NCI-H146 (cell line): Measurements from ENCODE around the gene TMEM39B.
"Not testable (repeated sequence)": the region's sequence is repeated elsewhere in the genome, so short reads cannot be mapped to it uniquely, and the experiment has no call there.

ENCODE experiments used
- DNase-seq: peaks from one replicate; lab custom pipeline; 2025; lab: John Stamatoyannopoulos, UW

TMEM39B gene

DNA sequence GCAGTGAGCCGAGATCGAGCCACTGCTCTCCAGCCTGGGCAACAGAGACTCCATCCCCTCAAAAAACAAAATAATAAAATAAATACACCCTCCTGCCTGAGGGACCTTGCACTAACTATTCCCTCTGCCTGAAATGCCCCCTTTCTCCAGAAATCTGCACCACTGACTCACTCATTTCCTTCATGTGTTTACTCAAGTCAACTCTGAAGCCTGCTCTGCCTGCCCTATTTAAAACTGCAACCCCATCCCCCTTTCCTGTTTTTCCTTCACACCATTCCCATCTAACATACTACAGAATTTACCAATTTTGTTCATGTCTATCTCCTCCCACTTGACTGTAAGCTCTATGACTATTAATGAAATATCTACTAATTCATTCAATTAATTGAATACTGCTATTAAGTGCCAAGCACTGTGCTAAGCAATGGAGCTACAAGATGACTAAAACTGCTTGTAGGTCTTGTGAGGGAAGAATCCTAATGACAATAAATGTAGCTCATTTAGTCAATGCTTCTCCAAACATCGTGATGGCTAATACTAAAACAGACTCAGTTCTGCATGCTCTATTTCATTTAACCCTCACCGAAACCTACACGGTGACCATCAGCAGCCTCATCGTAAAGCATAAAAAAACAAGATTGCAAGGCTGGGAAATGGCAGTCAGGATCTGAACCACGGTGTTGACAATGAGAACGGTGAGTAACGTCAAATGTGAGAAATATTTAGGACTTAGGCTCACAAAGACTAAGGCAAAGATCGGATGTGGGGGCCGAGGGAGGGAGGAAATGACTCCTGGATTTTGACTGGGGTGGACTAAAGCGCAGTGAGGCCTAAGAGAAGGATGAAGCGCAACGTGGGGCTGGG is 749 bp upstream of the TMEM39B start:
- no peak for DNase-seq

DNA sequence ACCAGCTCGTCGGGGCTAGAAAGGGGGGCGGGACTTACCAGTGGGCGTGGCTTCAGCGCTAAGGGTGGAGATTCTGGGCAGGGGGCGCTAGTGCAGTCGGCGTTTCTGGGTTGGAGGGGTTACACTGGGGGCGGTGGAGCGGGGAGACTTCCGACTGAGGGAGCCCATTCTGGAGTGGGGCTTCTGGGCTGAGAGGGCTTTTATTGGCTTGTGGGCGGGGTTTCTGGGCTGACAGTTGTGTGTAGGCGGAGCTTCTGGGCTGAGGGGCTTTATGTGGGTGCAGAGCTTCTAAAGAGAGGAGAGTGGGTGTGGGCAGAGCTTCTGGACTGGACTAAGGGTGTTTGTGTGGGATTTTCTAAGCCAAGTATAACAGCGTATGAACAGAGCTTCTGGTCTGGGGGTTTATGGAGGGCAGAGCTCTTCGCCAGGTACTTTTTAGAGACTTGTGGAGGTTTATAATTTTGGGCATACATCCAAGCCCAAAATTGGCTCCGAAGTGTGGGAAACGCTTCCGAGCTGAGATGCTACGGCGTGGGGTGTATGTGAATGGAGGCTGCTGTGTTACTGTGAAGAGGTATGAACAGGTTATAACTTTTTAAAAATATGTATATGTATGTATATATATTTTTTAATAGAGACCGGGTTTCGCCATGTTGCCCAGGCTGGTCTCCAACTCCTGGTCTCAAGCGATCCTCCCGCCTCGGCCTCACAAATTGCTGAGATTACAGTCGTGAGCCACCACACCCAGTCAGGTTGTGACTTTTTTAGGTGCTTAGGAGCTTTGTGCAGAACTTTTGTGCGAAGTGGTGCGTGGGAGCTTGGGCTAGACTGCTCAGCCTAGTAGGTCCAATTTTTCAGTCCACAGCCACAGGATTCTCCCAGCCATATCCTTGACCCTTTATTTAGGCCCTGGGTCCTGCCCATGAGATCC is 825 bp downstream of the TMEM39B start:
- DNase-seq: peak; percentile 85

DNA sequence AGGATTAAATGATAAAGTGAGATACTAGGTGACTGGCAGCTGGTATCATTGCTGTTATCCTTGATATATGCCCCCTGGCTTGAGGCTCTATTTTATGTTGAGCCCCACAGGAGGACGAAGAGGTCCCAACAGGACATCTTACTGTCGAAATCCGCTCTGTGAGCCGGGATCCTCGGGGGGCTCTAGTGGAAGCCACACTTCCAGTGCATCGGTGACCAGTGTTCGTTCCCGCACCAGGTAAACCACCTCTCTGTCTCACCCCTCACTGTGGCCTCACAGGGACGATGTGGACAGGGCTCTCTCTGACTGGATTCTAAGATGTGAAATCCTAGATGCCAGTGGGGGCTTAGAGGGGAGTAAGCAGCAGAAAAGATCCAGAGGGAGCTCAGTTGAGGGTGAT is 2.1 kb downstream of the TMEM39B start:
- DNase-seq: no peak

DNA sequence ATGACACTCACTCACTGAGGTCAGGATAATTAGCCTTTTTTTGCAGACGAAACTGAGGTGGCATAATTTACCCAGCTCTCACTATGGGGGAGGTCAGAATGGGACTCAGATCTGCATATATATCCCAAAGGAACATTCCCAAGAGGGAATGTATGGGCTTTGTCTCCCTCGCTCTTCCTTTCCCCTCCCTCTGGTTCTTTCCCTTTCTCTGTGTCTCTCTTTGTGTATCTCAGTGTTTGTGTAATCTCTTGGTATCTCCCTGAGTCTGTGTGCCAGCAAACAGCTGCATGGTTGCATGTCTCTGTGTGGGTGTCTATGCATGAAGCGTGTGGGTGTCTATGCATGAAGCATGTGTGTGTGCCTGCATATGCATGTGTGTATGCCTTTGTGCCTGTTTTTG is 4.7 kb downstream of the TMEM39B start:
- DNase-seq: no peak

DNA sequence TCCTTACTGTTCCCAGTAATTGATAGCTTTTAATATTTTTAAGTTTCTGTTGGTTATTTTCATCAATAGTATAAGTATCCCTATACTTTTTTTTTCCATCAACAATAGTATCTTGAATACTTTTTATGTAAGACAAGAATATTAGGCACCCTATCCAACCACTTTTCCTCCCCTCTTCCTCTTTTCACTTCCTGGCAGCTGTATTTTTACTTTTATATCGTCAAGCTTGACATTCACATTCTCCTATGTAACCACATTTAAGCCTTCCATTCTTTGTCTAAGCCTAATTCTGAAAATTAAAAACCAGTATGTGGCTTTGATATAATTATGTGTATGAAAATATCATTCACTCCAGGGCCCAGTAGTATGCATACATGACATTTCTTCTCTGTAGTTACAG is 9.3 kb downstream of the TMEM39B start:
- no peak for DNase-seq

DNA sequence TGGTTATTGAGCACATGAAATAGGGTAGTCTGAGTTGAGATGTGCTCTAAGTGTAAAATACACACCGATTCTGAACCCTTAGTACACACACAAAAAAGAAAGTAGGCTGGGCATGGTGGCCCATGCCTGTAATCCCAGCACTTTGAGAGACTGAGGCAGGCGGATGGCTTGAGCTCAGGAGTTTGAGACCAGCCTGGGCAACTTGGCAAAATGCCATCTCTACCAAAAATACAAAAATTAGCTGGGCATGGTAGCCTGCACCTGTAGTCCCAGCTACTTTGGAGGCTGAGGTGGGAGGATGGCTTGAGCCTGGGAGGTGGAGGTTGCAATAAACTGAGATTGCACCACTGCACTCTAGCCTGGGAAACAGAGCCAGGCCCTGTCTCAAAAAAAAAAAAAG is 13.6 kb downstream of the TMEM39B start:
- not testable (repeated sequence) for DNase-seq

DNA sequence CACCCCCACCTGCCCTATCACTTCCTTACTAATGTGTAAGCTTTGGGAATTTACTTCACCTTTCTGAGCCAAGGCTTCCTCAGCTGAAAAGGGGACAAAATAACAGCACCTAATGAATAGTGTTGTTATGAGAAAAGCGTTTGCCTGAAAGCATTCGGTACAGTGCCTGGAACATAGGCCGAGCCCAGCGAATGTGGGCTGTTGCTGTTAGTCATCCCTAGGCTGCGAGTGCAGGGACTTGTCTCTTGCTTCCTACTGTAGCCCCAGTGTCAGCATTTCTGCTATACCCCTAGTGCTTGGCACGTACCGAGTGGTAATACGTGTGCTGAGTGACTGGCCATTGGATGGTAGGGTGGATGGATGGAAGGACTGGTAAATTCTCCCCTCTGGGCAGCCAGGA is 18.4 kb downstream of the TMEM39B start:
- DNase-seq: no peak

DNA sequence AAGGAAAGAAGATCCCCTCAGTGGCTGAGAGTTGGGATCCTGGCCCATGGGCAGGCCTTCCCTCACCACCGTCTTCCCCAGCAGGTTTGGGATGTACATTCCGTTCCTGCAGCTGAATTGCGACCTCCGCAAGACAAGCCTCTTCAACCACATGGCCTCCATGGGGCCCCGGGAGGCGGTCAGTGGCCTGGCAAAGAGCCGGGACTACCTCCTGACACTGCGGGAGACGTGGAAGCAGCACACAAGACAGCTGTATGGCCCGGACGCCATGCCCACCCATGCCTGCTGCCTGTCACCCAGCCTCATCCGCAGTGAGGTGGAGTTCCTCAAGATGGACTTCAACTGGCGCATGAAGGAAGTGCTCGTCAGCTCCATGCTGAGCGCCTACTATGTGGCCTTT is 18.9 kb downstream of the TMEM39B start:
- DNase-seq: no peak

DNA sequence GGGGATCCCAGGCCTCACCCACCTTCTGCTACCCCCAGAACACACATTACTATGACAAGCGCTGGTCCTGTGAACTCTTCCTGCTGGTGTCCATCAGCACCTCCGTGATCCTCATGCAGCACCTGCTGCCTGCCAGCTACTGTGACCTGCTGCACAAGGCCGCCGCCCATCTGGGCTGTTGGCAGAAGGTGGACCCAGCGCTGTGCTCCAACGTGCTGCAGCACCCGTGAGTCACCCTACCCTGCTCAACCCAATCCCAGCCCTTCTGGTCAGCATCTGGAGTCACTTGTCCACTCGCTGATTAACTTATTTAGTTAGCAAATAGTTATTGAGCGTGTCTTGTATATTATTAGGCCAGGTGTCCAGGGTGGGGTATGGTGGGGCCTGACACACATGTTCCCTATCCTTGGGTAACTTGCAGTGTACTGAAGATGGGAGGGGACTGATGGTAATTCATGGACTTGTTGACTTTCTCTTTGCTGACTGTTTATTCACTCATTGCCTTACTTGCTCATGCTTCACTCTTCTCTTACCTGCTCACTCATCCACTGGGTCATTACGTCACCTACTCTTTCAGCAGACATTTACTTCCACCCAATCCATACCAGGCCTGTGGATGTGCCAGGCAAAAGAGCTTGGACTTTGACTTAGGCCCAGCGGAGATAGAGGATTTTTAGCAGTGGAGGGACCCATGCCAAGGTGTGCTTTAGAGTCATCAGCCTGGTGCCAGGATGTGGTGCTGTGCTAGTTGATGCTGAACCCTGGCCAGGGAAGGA is 22.2 kb downstream of the TMEM39B start:
- DNase-seq: peak; percentile 18

DNA sequence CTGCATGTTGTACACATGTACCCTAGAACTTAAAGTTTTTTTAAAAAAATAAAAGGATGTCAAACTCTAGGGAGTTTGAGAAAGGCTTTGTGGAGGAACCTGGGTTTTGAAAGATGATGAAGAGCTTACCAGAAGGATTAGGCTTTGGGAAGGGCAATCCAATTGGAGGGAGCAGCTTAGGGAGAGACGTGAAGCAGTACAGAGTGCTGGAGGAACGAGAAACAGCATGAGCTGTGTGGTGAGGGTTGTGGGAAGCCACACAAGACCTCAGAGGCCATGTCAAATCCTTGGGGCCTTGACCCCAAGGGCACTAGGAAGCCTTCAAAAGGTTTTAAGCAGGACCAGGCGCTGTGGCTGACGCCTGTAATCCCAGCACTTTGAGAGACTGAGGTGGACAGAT is 26.7 kb downstream of the TMEM39B start:
- DNase-seq: no peak

DNA sequence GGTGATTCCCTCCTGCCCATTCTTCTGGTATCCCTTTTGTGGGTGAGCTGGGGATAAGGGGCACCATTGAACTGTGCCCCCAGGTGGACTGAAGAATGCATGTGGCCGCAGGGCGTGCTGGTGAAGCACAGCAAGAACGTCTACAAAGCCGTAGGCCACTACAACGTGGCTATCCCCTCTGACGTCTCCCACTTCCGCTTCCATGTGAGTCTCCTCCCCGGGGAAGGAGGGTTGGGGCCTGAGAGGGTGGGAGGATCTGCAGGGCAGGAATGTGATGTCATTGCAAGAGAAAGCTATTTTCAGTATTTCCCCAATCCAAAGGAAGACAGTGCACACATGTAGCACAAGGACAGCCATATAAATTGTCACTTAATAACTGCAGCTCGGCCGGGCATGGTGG is 27.6 kb downstream of the TMEM39B start:
- no peak for DNase-seq

DNA sequence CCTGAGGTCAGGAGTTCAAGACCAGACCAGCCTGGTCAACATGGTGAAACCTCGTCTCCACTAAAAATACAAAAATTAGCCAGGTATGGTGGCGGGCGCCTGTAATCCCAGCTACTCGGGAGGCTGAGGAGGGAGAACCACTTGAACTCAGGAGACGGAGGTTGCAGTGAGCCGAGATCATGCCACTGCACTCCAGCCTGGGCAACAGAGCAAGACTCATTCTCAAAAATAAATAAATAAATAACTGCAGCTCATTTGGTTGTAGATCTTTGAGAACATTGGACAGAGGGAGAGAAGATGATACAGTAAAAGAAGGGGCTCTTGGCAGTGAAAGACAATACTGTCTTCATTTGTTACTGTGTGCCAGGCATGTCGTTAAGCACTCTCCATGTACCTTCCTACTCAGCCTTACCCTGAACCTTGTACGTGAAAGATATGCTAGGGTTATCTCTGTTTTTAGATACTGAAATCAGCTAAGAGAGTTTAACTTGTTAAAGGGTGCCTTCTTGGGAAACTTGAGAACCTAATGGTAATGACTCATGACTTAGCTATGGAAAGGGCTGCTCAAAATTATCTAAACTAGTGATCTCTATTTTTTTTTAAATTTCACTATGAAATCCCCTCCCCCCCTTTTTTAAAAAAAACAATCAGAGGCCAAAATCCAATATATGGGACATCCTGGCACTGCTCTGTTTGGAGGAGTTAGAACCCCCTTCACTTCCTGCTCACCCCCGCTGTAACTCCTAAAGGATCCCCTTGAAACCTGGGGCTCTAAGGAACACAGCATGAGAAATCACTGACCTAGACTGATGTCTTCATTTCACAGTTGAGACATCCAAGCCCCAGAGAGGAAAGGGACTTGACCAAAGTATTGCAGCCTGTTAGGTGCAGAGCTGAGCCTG is 28.3 kb downstream of the TMEM39B start:
- no peak for DNase-seq

DNA sequence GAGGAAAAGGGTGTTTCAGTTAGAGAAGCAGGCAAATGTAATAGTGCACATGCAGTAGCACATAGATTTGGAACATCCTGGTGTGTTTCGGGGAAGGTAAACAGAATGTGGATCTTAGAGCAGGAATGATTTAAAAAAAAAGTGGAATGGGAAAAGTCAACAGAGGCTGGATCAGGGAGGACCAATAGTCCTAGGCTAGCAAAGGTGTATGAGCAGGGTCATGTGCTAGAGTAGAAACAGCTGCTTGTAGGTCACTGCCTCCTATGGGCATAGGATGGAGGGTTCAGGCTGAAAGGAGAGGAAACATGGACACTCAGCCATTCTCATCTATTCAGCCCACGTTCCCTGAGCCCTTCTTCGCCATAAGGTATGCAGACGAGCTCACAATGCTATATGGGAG is 31.4 kb downstream of the TMEM39B start:
- DNase-seq: no peak

DNA sequence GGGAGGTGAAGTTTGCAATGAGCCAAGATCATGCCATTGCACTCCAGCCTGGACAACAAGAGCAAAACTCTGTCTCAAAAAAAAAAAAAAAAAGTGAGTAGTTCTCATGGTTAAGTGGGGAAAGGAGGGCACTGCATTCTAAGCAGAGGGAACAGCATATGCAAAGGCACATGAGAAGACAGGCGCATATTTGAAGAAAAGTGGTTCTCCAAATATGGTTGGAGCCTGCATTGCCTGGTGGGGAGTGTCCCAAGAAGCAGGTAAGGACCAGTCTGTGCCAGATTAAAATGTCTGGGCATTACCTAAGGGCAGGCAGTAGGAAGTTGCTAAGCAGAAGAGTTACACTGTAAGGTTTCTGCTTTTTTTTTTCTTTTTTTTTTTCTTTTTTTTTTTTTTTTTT is 32.6 kb downstream of the TMEM39B start:
- DNase-seq: no peak

DNA sequence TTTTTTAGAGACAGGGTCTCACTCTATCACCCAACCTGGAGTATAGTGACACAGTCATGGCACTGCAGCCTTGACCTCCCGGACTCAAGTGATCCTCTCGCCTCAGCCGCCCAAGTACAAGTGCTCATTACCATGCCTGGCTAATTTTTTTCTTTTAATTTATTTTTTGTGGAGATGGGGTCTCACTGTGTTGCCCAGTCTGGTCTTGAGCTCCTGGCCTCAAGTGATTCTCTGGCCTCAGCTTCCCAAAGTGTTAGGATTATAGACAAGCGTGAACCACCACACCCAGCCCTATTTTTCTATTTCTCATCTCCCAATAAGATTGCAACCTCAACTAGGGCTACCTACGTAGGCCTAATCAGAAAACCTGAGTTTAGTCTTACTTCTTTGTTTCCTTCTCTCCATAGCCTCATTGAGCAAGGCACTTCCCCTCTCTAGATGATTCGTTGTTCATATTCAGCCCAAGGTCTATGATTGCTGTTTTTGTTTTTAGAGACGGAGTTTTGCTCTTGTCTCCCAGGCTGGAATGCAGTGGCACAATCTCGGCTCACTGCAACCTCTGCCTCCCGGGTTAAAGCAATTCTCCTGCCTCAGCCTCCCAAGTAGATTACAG is 34.0 kb downstream of the TMEM39B start:
- no peak for DNase-seq

DNA sequence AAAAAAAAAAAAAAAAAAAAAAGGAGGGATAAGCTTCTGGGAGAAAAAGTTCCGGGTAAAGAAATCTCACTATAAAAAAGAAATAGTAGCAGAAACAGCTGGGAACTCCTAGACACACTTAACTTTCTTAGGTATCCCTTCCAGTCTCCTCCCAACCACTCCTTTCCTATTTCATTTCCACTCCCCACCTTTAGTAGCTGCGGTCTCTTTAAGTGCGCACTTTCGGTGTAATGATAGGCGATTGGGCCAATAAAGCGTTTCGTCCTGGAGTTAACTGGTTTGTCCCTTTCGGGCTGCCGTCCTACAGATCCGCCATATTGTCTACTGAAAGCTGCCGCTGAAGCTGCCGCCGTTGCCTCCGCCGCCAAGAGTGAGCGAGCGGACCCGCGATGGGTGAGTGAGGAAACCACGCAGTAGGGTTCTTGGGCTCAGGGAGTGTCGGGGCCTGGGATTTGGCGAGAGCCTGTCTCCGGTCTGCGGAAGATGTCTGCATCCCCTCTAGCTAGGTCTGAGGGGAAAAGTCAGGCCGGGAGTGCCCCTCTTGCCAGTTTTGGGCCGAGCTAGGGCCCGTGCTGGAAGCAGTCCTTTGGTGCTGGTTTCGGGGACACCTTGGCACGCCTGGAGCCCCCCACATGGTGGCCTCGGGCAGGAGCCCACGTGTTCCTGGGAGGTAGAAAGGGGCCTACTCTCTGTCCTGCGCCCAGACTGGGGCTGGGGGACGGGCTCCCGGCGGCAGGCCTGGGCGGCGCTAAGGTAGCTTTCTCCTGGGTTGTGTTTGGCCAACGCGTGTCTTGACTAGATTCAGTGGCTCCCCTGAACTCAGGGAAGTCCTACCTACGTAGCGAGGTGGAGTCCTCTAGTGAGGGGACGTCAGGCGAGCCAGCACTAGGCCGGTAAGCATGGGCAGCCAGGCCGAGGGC is 35.3 kb downstream of the TMEM39B start, which contains the start of gene KPNA6:
TSS of gene KPNA6 (plus strand) at position 315 of the 920 bp plus-strand sequence. CDS start at position 390, 75 bp downstream.
- DNase-seq: peak; percentile 91

DNA sequence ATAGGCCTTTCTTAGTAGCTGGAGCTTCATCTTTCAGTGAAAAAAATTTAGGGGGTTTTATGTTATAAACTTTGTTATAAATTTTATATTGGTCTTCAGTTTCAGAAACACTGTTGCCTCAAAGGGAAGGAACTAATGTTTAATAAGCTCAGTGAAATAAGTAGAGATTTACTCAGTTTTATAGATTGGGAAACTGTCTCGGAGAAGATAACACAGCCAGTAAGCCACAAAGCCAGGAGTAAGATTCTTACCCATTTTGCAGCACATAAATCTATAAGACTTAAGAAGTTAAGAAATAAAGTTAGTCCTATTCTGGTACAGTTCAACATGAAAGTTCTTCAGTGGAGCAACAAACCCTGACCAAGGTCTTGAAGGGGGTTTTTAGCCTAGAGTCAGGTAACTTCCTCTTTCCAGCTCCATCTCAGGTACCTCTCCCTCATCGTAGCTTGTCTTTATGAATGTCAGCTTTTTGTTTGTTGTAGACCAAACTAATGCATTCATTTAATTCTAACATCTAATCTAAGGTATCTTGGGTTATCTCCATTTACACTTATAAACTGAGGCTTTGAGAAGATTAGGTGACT is 38.4 kb downstream of the TMEM39B start:
- DNase-seq: no peak

DNA sequence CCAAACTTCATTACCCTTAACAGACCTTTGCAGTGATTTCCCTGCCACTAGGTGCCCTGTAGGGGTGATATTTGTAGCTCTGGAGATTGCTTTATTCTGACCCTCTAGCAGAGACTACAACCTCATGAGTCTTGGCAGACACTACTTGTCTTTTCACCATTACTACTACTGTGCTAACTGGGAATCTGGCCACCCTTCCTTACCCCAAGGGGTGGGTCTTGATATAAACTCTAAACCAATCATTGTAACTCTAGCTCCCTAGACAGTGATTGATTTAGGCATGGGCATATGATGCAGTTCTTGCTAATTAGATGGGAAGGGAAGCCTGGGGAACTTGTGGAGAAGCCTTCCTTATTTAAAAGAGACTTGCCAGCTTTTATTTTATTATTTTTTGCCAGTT is 39.0 kb downstream of the TMEM39B start:
- no peak for DNase-seq

DNA sequence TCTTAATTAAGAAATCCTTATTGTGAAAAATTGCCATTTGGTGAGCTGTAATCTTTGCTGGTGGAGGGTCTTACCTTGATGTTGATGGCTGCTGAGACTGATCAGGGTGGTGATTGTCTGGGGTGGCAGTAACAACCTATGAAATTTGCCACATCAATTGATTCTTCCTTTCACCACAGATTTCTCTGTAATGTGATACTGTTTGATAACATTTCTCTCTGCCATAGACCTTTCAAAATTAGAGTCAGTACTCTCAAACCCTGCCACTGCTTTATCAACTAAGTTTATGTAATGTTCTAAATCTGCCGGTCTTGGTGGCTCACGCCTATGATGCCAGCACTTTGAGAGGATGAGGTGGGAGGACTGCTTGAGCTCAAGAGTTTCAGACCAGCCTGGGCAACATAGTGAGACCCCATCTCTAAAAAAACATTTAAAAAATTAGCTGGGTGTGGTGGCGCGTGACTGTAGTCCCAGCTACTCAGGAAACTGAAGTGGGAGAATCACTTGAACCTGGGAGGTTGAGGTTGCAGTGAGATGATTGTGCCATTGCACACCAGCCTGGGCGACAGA is 40.2 kb downstream of the TMEM39B start:
- no peak for DNase-seq
